ENCODE data around the gene RNASEH2A. TPM values are rescaled to one million over a fixed set of nuclear protein-coding genes. Genes with fewer than 3 reads are reported as not detected.

The RNASEH2A gene
- total RNA-seq, 1 experiment from 2014 or later, result 79.5 TPM

DNA sequence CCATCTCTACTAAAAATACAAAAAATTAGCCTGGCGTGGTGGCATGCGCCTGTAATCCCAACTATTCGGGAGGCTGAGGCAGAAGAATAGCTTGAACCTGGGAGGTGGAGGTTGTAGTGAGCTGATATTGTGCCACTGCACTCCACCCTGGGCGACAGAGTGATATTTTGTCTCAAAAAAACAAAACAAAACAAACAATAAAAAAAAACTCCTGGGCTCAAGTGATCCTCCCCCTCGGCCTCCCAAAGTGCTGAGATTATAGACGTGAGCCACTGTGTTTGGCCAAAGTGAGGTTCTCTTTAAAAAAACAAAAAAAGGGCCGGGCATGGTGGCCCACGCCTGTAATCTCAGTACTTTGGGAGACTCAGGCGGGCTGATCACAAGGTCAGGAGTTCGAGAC, 18.9 kb upstream of the RNASEH2A start:
- Histone ChIP-seq H2AFZ (ENCODE audit: low read length) (no peak overlapping the region), H2BK12ac (ENCODE audit: insufficient read length, low read depth, low read length) (no peak overlapping the region), H3K27ac (ENCODE audit: insufficient read length, low read depth, low read length) (no peak overlapping the region), H3K79me2 (ENCODE audit: insufficient read depth, low read length) (no peaks in the 10 kb centered on the region), H3K14ac (ENCODE audit: insufficient read depth, low read length) (no peak overlapping the region), H4K20me1 (ENCODE audit: control insufficient read depth, insufficient read depth, insufficient read length) (no peaks in the 10 kb centered on the region), H3K4ac (ENCODE audit: low read depth, low read length) (no peak overlapping the region), H2BK120ac (ENCODE audit: low read depth, low read length, poor library complexity, severe bottlenecking) (no peak overlapping the region), H2BK15ac (ENCODE audit: low read depth, low read length) (no peak overlapping the region), H2BK5ac (ENCODE audit: insufficient read length, low read length) (no peak overlapping the region), H3K4me2 (ENCODE audit: insufficient read depth, insufficient read length, low read length) (no peak overlapping the region), H3K23me2 (ENCODE audit: insufficient read length, low read depth, low read length, poor library complexity, severe bottlenecking) (peaks cover 33% of the 10 kb centered on the region), H3K9me3 (ENCODE audit: control insufficient read depth, low read depth, low read length) (no peaks in the 10 kb centered on the region), H3K56ac (ENCODE audit: insufficient read length, low read depth, low read length) (no peak overlapping the region), H3K23ac (ENCODE audit: insufficient read length, low read depth, low read length) (no peak overlapping the region), H3K27me3 (ENCODE audit: insufficient read depth, low read length) (no peaks in the 10 kb centered on the region; the same call in 1 of the 2 replicates), H3K4me1 (ENCODE audit: insufficient read depth, low read length) (peaks cover 6% of the 10 kb centered on the region), H3T11ph (ENCODE audit: low read length) (no peak overlapping the region), H3K18ac (ENCODE audit: insufficient read length, low read depth, low read length) (no peak overlapping the region), H3K79me1 (ENCODE audit: insufficient read depth, low read depth, low read length, poor library complexity, severe bottlenecking) (no peaks in the 10 kb centered on the region), H4K5ac (ENCODE audit: insufficient read length, low read depth, low read length) (no peak overlapping the region), H4K91ac (ENCODE audit: insufficient read length, low read depth, low read length) (no peak overlapping the region), H2BK20ac (ENCODE audit: low read depth, low read length, poor library complexity, severe bottlenecking) (no peak overlapping the region), H3K9ac (ENCODE audit: extremely low read depth, insufficient read length, low read length) (no peak overlapping the region), H2AK5ac (ENCODE audit: insufficient read length, low read length) (no peak overlapping the region), H4K8ac (replicated peaks; ENCODE audit: insufficient read length, low read depth, low read length) (no peak overlapping the region)
- no CpG with 5 or more reads among the region's 10 CpGs for WGBS (ENCODE audit: extremely low coverage, insufficient read length, low lambda C conversion rate)
- Mint-ChIP-seq H3K9me3 (no peaks in the 10 kb centered on the region), H3K36me3 (ENCODE audit: insufficient read depth in 1 of 3, low read depth in 3 of 3) (no peaks in the 10 kb centered on the region), H3K27me3 (ENCODE audit: low read depth) (peaks cover 6% of the 10 kb centered on the region), H3K4me1 (peaks cover 28% of the 10 kb centered on the region in 2 experiments), H3K27ac (no peak overlapping the region), H3K4me3 (no peak overlapping the region; a peak in 1 of 5 replicates)
- TF ChIP-seq, protein P1, sequence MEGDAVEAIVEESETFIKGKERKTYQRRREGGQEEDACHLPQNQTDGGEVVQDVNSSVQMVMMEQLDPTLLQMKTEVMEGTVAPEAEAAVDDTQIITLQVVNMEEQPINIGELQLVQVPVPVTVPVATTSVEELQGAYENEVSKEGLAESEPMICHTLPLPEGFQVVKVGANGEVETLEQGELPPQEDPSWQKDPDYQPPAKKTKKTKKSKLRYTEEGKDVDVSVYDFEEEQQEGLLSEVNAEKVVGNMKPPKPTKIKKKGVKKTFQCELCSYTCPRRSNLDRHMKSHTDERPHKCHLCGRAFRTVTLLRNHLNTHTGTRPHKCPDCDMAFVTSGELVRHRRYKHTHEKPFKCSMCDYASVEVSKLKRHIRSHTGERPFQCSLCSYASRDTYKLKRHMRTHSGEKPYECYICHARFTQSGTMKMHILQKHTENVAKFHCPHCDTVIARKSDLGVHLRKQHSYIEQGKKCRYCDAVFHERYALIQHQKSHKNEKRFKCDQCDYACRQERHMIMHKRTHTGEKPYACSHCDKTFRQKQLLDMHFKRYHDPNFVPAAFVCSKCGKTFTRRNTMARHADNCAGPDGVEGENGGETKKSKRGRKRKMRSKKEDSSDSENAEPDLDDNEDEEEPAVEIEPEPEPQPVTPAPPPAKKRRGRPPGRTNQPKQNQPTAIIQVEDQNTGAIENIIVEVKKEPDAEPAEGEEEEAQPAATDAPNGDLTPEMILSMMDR (conservative IDR thresholded peaks at IDR 0.05), result no peak
- no peak for DNase-seq
